ENCODE data around the gene CLSTN2. TPM values are rescaled to one million over a fixed set of nuclear protein-coding genes. Genes with fewer than 3 reads are reported as not detected.

The CLSTN2 gene
- total and polyA plus RNA-seq, 5 donors from 2014 or later: not detected

GRCh38 chr3:140021269-140021668 is 86.3 kb downstream of the CLSTN2 start:
- H3K4me3 ChIP-seq (ENCODE audit: low read depth, low read length): no peak overlapping the region
- H3K27me3 ChIP-seq (ENCODE audit: control insufficient read depth, insufficient read depth, low read length): no peaks in the 10 kb centered on the region
- no peak overlapping the region for H3K4me3 Mint-ChIP-seq
- no peak overlapping the region for H3K27ac ChIP-seq (ENCODE audit: insufficient read depth, low read length, poor library complexity, severe bottlenecking)
- H3K9me3 ChIP-seq (ENCODE audit: control insufficient read depth in 2 of 2, low read length in 2 of 2): no peaks in the 10 kb centered on the region
- H3K4me1 ChIP-seq (ENCODE audit: control insufficient read depth, insufficient read depth, low read length, poor library complexity, severe bottlenecking): no peaks in the 10 kb centered on the region
- H3K4me1 Mint-ChIP-seq: no peaks in the 10 kb centered on the region
- peaks cover 0 to 2% (median 0%) of the 10 kb centered on the region in 7 donors for H3K9me3 Mint-ChIP-seq
- H3K36me3 ChIP-seq (ENCODE audit: control insufficient read depth, insufficient read depth, low read length): no peaks in the 10 kb centered on the region
- no peaks in the 10 kb centered on the region for H3K36me3 Mint-ChIP-seq
- DNase-seq (no peak), ATAC-seq (ENCODE audit: low read depth in 2 of 2) (no peak)
- H3K27ac Mint-ChIP-seq: no peak overlapping the region
- no peaks in the 10 kb centered on the region for H3K27me3 Mint-ChIP-seq

DNA sequence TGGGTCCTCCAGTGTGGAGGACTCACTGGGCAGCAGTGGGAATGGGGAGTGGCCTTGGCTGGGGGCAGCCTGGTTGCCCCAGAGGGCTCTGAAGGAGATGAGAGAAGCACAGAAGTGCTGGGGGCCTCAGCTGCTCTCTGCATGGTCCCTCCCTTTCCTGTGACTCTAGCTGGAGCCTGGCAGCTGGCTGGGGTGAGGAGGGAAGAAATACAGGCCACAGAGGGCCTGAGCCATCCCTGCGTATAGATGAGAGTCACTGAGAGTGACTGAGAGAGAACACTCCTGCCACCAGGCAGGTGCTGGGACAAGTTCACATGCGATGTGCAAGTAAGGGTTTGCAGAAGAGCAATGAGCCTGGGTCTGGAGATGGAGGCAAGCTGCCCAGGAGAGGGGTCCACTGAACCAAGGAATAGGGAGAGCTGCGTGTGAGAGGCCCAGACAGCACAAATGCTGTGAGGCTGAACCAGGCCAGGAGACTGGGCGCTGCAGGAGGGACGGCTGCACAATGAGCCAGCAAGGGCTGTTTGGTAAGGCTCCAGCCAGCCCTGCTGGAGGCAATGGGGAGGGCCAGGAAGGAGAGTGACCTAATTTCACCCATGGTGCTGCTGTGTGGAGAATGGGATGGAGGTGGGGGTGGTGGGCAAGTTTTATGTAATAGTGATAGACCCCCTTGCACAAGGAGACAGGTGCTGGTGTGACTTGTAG is 87.2 kb downstream of the CLSTN2 start:
- H3K36me3 Mint-ChIP-seq: no peaks in the 10 kb centered on the region
- Histone ChIP-seq H3K9me3 (ENCODE audit: control insufficient read depth in 2 of 2, low read length in 2 of 2) (no peaks in the 10 kb centered on the region), H3K36me3 (ENCODE audit: control insufficient read depth, insufficient read depth, low read length) (no peaks in the 10 kb centered on the region), H3K27me3 (ENCODE audit: control insufficient read depth, insufficient read depth, low read length) (no peaks in the 10 kb centered on the region), H3K27ac (ENCODE audit: insufficient read depth, low read length, poor library complexity, severe bottlenecking) (no peak overlapping the region), H3K4me1 (ENCODE audit: control insufficient read depth, insufficient read depth, low read length, poor library complexity, severe bottlenecking) (no peaks in the 10 kb centered on the region), H3K4me3 (ENCODE audit: low read depth, low read length) (no peak overlapping the region)
- no peak for DNase-seq
- H3K4me1 Mint-ChIP-seq: no peaks in the 10 kb centered on the region
- H3K27me3 Mint-ChIP-seq: no peaks in the 10 kb centered on the region
- no peak for ATAC-seq (ENCODE audit: low read depth in 2 of 2)
- H3K4me3 Mint-ChIP-seq: no peak overlapping the region
- peaks cover 0 to 2% (median 0%) of the 10 kb centered on the region in 7 donors for H3K9me3 Mint-ChIP-seq
- H3K27ac Mint-ChIP-seq: no peak overlapping the region

GRCh38 chr3:140023616-140024530 is 88.9 kb downstream of the CLSTN2 start:
- Histone ChIP-seq H3K27me3 (ENCODE audit: control insufficient read depth, insufficient read depth, low read length) (no peaks in the 10 kb centered on the region), H3K9me3 (ENCODE audit: control insufficient read depth in 2 of 2, low read length in 2 of 2) (no peaks in the 10 kb centered on the region), H3K27ac (ENCODE audit: insufficient read depth, low read length, poor library complexity, severe bottlenecking) (no peak overlapping the region), H3K4me1 (ENCODE audit: control insufficient read depth, insufficient read depth, low read length, poor library complexity, severe bottlenecking) (no peaks in the 10 kb centered on the region), H3K4me3 (ENCODE audit: low read depth, low read length) (no peak overlapping the region), H3K36me3 (ENCODE audit: control insufficient read depth, insufficient read depth, low read length) (no peaks in the 10 kb centered on the region)
- no peak overlapping the region for H3K27ac Mint-ChIP-seq
- no peaks in the 10 kb centered on the region for H3K4me1 Mint-ChIP-seq
- peaks cover 7% of the 10 kb centered on the region for H3K27me3 Mint-ChIP-seq
- no peak overlapping the region for H3K4me3 Mint-ChIP-seq
- H3K36me3 Mint-ChIP-seq: no peaks in the 10 kb centered on the region
- no peak for ATAC-seq (ENCODE audit: low read depth in 2 of 2)
- no peak for DNase-seq
- H3K9me3 Mint-ChIP-seq: peaks cover 0 to 2% (median 0%) of the 10 kb centered on the region in 7 donors

- Mint-ChIP-seq H3K27me3 (peaks cover 7% of the 10 kb centered on the region), H3K27ac (no peak overlapping the region), H3K36me3 (no peaks in the 10 kb centered on the region), H3K4me3 (no peak overlapping the region), H3K9me3 (peaks cover 0 to 1% (median 0%) of the 10 kb centered on the region in 7 donors), H3K4me1 (no peaks in the 10 kb centered on the region)
- DNase-seq: no peak
- Histone ChIP-seq H3K27me3 (ENCODE audit: control insufficient read depth, insufficient read depth, low read length) (no peaks in the 10 kb centered on the region), H3K9me3 (ENCODE audit: control insufficient read depth in 2 of 2, low read length in 2 of 2) (no peaks in the 10 kb centered on the region), H3K36me3 (ENCODE audit: control insufficient read depth, insufficient read depth, low read length) (no peaks in the 10 kb centered on the region), H3K4me1 (ENCODE audit: control insufficient read depth, insufficient read depth, low read length, poor library complexity, severe bottlenecking) (no peaks in the 10 kb centered on the region), H3K27ac (ENCODE audit: insufficient read depth, low read length, poor library complexity, severe bottlenecking) (no peak overlapping the region), H3K4me3 (ENCODE audit: low read depth, low read length) (no peak overlapping the region)
- ATAC-seq (ENCODE audit: low read depth in 2 of 2): no peak
Observed at GRCh38 chr3:140031170-140031569, 96.2 kb downstream of the CLSTN2 start.

DNA sequence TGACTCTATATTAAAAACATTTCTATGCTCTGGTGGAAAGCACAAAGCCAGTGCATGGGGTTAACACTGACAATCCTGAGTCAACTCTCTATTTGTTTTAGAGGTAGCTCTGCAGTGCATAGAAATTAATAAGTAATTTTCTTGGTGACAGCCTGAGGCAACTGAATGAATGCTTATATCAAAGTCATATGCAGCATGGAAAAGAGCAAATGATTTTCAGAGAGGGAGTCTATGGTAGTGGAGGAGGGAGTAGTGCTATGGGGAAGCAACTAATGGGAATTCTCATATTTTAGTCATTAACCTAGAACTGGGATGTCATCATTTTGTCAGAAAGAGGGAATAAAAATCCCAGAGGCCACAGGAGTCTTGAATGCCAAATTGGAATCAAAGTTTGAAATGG is 99.1 kb downstream of the CLSTN2 start:
- H3K27me3 Mint-ChIP-seq: no peaks in the 10 kb centered on the region
- Histone ChIP-seq H3K27ac (ENCODE audit: insufficient read depth, low read length, poor library complexity, severe bottlenecking) (no peak overlapping the region), H3K27me3 (ENCODE audit: control insufficient read depth, insufficient read depth, low read length) (no peaks in the 10 kb centered on the region), H3K4me1 (ENCODE audit: control insufficient read depth, insufficient read depth, low read length, poor library complexity, severe bottlenecking) (no peaks in the 10 kb centered on the region), H3K36me3 (ENCODE audit: control insufficient read depth, insufficient read depth, low read length) (no peaks in the 10 kb centered on the region), H3K9me3 (ENCODE audit: control insufficient read depth in 2 of 2, low read length in 2 of 2) (no peaks in the 10 kb centered on the region), H3K4me3 (ENCODE audit: low read depth, low read length) (no peak overlapping the region)
- H3K36me3 Mint-ChIP-seq: no peaks in the 10 kb centered on the region
- ATAC-seq (ENCODE audit: low read depth in 2 of 2) (no peak), DNase-seq (no peak)
- H3K9me3 Mint-ChIP-seq: peaks cover 0 to 3% (median 0%) of the 10 kb centered on the region in 7 donors
- no peak overlapping the region for H3K4me3 Mint-ChIP-seq
- H3K27ac Mint-ChIP-seq: no peak overlapping the region
- no peaks in the 10 kb centered on the region for H3K4me1 Mint-ChIP-seq

DNA sequence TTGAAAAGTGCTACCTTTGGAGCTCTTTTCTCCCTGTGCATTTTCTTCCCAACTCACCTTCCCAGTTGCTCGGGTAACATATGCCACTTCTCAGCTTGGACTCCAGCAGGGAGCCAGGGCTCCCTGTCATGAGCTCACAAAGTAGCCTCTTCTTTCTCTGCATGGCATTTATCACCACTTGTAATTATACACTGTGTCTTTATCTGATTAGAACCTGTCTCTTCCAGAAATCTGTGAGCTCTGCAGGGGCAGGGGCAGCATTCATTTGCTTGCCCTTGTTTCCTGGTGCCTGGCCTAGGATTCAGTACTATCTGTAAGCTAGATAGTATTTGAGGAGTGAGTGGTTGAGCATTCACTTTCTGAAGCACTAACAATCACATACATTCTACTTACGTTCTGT is 100.9 kb downstream of the CLSTN2 start:
- Histone ChIP-seq H3K27me3 (ENCODE audit: control insufficient read depth, insufficient read depth, low read length) (no peaks in the 10 kb centered on the region), H3K27ac (ENCODE audit: insufficient read depth, low read length, poor library complexity, severe bottlenecking) (no peak overlapping the region), H3K36me3 (ENCODE audit: control insufficient read depth, insufficient read depth, low read length) (no peaks in the 10 kb centered on the region), H3K9me3 (ENCODE audit: control insufficient read depth in 2 of 2, low read length in 2 of 2) (no peaks in the 10 kb centered on the region), H3K4me1 (ENCODE audit: control insufficient read depth, insufficient read depth, low read length, poor library complexity, severe bottlenecking) (no peaks in the 10 kb centered on the region), H3K4me3 (ENCODE audit: low read depth, low read length) (no peak overlapping the region)
- no peak overlapping the region for H3K27ac Mint-ChIP-seq
- H3K27me3 Mint-ChIP-seq: no peaks in the 10 kb centered on the region
- no peaks in the 10 kb centered on the region for H3K4me1 Mint-ChIP-seq
- DNase-seq: no peak
- peaks cover 0 to 3% (median 0%) of the 10 kb centered on the region in 7 donors for H3K9me3 Mint-ChIP-seq
- H3K4me3 Mint-ChIP-seq: no peak overlapping the region
- ATAC-seq (ENCODE audit: low read depth in 2 of 2): no peak
- no peaks in the 10 kb centered on the region for H3K36me3 Mint-ChIP-seq

- H3K4me1 Mint-ChIP-seq: no peaks in the 10 kb centered on the region
- H3K9me3 Mint-ChIP-seq: peaks cover 0 to 5% (median 0%) of the 10 kb centered on the region in 7 donors
- Histone ChIP-seq H3K9me3 (ENCODE audit: control insufficient read depth in 2 of 2, low read length in 2 of 2) (no peaks in the 10 kb centered on the region), H3K4me3 (ENCODE audit: low read depth, low read length) (no peak overlapping the region), H3K4me1 (ENCODE audit: control insufficient read depth, insufficient read depth, low read length, poor library complexity, severe bottlenecking) (no peaks in the 10 kb centered on the region), H3K36me3 (ENCODE audit: control insufficient read depth, insufficient read depth, low read length) (no peaks in the 10 kb centered on the region), H3K27ac (ENCODE audit: insufficient read depth, low read length, poor library complexity, severe bottlenecking) (no peak overlapping the region), H3K27me3 (ENCODE audit: control insufficient read depth, insufficient read depth, low read length) (no peaks in the 10 kb centered on the region)
- no peak overlapping the region for H3K27ac Mint-ChIP-seq
- H3K4me3 Mint-ChIP-seq: no peak overlapping the region
- DNase-seq (no peak), ATAC-seq (ENCODE audit: low read depth in 2 of 2) (no peak)
- H3K36me3 Mint-ChIP-seq: no peaks in the 10 kb centered on the region
- H3K27me3 Mint-ChIP-seq: peaks cover 5% of the 10 kb centered on the region
Observed at GRCh38 chr3:140050396-140050795, 115.4 kb downstream of the CLSTN2 start.

Measured in CD4-positive, CD25-positive, alpha-beta regulatory T cell (primary cell).